ENCODE data around the gene DFFB. TPM values are rescaled to one million over a fixed set of nuclear protein-coding genes. Genes with fewer than 3 reads are reported as not detected.

The DFFB gene
- total and polyA plus RNA-seq, 2 of the 13 experiments (the other 11 are each of a cell fraction or from before 2014, with no cell fraction given), result 4.6 to 9.3 TPM

DNA sequence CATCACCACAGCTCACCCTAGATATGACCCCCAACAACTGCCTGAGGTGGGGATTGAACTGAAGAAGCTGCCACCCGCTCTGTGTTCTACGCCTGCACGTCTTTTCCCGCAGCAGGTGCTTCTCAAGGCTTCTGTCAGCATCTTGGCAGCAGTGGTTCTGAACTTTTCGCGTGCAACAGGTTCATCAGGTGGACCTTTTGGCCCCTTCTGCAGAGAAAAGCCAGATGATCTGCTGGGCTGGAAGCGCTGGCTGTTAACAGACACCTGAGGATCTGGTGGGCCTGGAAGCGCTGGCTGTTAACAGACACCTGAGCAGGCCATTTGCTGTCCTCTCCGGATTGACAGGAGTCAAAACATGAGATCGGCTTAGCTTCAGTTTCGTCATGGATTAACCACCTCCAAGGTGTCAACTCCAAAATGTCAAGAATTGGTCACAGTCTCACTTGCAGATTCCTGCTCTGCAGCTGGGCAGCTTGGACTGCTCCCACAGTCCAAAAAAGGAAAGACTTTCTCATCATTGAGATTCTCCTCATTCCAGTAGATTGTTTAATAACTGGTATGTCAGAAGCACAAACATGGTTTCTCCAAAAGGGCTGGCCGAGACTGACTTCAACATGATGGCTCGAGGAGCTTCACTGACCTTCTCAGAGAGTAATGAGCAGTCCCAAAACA, 38.1 kb downstream of the DFFB start (continued):
- TF ChIP-seq MEIS1 (CRISPR knock-in tag; IDR thresholded peaks at IDR 0.05; ENCODE audit: borderline replicate concordance) (no peak), ZSCAN30 (CRISPR knock-in tag; IDR thresholded peaks at IDR 0.05) (no peak), EED (CRISPR knock-in tag; IDR thresholded peaks at IDR 0.05) (no peak), GABPA (IDR thresholded peaks at IDR 0.05; ENCODE audit: low read depth, low read length) (no peak), GABPA (CRISPR knock-in tag; IDR thresholded peaks at IDR 0.05; ENCODE audit: low read depth) (no peak), SIN3A (IDR thresholded peaks at IDR 0.05; ENCODE audit: borderline replicate concordance, low read depth, low read length) (no peak), TBL1XR1 (IDR thresholded peaks at IDR 0.05; ENCODE audit: borderline replicate concordance, low read length, partially characterized antibody) (no peak)
- TF ChIP-seq, protein P1, sequence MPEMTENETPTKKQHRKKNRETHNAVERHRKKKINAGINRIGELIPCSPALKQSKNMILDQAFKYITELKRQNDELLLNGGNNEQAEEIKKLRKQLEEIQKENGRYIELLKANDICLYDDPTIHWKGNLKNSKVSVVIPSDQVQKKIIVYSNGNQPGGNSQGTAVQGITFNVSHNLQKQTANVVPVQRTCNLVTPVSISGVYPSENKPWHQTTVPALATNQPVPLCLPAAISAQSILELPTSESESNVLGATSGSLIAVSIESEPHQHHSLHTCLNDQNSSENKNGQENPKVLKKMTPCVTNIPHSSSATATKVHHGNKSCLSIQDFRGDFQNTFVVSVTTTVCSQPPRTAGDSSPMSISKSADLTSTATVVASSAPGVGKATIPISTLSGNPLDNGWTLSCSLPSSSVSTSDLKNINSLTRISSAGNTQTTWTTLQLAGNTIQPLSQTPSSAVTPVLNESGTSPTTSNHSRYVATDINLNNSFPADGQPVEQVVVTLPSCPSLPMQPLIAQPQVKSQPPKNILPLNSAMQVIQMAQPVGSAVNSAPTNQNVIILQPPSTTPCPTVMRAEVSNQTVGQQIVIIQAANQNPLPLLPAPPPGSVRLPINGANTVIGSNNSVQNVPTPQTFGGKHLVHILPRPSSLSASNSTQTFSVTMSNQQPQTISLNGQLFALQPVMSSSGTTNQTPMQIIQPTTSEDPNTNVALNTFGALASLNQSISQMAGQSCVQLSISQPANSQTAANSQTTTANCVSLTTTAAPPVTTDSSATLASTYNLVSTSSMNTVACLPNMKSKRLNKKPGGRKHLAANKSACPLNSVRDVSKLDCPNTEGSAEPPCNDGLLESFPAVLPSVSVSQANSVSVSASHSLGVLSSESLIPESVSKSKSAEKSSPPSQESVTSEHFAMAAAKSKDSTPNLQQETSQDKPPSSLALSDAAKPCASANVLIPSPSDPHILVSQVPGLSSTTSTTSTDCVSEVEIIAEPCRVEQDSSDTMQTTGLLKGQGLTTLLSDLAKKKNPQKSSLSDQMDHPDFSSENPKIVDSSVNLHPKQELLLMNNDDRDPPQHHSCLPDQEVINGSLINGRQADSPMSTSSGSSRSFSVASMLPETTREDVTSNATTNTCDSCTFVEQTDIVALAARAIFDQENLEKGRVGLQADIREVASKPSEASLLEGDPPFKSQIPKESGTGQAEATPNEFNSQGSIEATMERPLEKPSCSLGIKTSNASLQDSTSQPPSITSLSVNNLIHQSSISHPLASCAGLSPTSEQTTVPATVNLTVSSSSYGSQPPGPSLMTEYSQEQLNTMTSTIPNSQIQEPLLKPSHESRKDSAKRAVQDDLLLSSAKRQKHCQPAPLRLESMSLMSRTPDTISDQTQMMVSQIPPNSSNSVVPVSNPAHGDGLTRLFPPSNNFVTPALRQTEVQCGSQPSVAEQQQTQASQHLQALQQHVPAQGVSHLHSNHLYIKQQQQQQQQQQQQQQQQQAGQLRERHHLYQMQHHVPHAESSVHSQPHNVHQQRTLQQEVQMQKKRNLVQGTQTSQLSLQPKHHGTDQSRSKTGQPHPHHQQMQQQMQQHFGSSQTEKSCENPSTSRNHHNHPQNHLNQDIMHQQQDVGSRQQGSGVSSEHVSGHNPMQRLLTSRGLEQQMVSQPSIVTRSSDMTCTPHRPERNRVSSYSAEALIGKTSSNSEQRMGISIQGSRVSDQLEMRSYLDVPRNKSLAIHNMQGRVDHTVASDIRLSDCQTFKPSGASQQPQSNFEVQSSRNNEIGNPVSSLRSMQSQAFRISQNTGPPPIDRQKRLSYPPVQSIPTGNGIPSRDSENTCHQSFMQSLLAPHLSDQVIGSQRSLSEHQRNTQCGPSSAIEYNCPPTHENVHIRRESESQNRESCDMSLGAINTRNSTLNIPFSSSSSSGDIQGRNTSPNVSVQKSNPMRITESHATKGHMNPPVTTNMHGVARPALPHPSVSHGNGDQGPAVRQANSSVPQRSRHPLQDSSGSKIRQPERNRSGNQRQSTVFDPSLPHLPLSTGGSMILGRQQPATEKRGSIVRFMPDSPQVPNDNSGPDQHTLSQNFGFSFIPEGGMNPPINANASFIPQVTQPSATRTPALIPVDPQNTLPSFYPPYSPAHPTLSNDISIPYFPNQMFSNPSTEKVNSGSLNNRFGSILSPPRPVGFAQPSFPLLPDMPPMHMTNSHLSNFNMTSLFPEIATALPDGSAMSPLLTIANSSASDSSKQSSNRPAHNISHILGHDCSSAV (CRISPR knock-in tag; IDR thresholded peaks at IDR 0.05; ENCODE audit: borderline replicate concordance), result no peak
- TF ChIP-seq, protein P2, sequence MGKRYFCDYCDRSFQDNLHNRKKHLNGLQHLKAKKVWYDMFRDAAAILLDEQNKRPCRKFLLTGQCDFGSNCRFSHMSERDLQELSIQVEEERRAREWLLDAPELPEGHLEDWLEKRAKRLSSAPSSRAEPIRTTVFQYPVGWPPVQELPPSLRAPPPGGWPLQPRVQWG (CRISPR knock-in tag; IDR thresholded peaks at IDR 0.05; ENCODE audit: borderline replicate concordance, low read depth), result no peak
- TF ChIP-seq, protein P3, sequence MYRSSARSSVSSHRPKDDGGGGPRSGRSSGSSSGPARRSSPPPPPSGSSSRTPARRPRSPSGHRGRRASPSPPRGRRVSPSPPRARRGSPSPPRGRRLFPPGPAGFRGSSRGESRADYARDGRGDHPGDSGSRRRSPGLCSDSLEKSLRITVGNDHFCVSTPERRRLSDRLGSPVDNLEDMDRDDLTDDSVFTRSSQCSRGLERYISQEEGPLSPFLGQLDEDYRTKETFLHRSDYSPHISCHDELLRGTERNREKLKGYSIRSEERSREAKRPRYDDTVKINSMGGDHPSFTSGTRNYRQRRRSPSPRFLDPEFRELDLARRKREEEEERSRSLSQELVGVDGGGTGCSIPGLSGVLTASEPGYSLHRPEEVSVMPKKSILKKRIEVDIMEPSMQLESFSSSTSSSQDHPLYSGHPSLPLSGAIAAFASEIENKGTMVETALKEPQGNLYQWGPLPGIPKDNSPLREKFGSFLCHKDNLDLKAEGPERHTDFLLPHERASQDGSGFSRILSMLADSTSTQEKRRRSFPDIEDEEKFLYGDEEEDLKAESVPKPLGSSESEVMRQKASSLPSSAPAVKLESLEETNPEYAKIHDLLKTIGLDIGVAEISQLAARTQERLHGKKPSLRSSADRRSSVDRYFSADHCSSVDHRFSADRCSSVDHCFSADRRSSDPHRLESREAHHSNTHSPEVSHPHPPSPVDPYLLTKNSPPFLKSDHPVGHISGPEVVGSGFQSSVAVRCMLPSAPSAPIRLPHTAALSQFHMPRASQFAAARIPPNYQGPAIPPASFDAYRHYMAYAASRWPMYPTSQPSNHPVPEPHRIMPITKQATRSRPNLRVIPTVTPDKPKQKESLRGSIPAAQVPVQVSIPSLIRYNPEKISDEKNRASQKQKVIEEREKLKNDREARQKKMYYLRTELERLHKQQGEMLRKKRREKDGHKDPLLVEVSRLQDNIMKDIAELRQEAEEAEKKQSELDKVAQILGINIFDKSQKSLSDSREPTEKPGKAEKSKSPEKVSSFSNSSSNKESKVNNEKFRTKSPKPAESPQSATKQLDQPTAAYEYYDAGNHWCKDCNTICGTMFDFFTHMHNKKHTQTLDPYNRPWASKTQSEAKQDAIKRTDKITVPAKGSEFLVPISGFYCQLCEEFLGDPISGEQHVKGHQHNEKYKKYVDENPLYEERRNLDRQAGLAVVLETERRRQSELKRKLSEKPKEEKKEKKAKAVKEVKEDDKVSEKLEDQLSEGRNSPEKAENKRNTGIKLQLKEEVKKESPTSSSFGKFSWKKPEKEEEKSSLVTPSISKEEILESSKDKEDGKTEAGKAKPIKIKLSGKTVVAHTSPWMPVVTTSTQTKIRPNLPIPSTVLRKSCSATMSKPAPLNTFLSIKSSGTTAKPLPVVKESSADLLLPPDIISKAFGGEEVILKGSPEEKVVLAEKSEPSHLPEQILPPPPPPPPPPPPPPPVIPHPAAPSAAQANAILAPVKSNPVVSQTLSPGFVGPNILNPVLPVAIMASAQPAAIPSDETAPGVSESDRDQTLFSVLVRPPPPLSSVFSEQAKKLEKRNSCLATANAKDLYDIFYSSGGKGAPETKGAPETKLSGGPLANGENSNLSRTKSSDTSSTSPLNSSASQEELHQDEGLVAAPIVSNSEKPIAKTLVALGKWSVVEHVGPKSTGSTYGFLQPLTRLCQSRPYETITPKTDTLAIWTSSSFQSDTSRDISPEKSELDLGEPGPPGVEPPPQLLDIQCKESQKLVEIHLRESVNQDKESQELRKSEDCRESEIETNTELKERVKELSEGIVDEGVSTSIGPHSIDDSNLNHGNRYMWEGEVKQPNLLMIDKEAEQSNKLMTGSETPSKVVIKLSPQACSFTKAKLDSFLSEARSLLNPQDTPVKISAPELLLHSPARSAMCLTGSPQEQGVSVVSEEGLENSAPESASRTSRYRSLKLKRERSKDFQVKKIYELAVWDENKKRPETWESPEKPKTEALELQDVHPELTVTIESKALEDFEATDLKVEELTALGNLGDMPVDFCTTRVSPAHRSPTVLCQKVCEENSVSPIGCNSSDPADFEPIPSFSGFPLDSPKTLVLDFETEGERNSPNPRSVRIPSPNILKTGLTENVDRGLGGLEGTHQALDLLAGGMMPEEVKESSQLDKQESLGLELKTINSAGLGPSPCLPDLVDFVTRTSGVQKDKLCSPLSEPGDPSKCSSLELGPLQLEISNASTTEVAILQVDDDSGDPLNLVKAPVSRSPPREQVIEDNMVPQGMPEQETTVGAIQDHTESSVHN (CRISPR knock-in tag; IDR thresholded peaks at IDR 0.05), result no peak

Measured in HepG2 (cell line).